NOMO-1 treated with DMSO at 0.1 percent for 48 hours (cell line): ENCODE data around the gene CCDC149.

Source experiments
- DNase-seq: peaks from one replicate; lab custom pipeline; 2025; ENCODE audit not compliant: unreplicated experiment; lab: John Stamatoyannopoulos, UW

Gene CCDC149

DNA sequence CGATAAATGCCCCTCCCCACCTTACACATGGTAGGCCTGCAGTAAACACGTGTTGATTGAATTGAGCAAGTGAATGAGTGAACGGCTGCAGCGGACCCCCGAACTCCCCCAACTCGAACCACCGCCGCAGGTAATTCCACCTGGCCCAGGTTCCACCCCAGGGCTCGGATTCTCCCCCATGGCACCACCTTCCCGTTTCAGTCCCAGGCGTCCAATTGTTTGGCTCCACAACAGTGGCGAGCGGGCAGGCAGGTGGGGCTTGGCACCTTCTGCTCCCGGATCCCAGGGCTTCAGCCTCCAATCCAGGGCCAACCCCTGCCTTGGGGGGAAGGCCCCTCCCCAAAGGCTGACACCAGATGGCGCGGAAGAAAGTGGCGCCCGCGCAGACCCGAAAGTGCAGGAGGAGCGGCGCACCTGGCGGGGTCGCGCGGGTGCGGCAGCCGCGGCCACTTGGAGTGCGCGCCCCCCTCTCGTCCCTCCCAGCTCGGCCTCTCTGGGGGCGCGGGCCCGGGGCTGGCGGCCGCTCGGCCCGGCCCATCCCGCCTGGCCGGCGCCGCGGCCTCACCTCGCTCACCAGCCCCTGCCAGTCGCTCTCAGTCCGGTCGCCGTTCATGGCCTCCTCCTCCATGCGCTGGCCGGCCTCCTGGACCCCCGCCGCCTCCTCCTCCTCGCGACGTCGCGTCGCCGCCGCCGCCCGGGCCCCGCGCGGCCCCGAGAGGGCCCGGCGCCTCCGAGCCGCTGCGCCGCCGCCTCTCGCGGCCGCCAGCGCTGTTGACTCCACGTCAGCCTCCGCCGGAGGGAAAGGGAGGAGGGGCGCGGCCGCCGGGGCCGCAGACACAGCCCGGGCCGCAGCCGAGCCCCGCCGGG lies at the start of gene CCDC149:
Gene CCDC149 (minus strand): TSS at position 791 of the 867 bp plus-strand sequence. CDS start 178 bp downstream, at position 613.
- DNase-seq: peak; percentile 51

DNA sequence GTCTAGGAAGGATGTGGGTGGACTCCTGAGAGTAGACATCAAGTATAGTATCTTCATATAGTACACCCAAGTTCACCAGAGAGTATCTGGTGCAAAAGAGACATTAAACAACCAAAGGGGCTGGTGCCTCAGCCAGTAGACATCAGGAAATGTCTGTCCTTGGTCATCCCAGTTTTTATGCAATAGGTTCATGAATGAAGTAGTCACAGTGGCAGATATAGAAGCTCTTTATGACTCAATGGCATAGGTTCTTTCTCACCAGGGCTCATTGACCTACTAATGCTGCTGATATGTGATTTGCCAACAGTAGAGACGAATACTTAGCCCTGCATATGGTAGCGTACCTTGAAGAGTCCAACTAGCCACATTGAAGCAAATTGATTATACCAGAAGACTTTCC lies 45.0 kb upstream of the CCDC149 start:
- DNase-seq: no peak

DNA sequence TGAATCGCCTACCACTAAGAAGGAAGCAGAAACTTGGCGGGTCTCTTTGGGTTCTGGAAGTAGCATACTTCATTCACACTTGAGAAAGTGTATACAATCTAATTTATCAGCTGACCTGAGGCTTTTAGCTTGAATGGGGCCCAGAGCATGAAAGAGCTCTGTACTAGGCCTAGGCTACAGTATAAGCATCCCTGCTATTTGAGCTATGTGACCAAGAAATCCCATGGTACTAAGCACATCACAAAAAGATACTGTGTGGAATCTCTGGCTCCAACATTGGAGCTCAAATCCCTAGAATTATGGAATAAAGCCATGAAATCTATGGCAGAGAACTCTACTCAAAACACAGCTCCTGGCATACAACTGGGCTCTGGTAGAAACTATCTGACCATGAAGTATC lies 43.9 kb upstream of the CCDC149 start:
- DNase-seq: no peak

DNA sequence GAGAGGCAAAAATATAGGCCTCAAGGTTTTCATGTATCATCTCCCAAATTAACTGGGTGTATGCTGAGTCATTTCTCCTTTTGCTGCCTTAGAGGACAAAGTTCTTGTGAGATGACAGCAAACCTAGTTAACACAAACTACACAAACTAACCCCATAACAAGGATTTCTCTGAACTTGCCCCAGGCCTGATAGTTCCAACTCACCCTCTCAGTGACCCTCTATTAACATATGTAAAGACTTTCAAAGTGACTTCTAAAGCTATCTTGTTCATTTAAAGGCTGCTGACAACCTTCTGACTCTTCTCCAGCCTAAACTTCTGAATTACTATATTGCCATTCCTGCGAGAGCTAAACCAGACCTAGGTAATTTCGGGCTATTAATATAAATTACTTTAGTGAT lies 43.2 kb upstream of the CCDC149 start:
- DNase-seq: peak; percentile 9

DNA sequence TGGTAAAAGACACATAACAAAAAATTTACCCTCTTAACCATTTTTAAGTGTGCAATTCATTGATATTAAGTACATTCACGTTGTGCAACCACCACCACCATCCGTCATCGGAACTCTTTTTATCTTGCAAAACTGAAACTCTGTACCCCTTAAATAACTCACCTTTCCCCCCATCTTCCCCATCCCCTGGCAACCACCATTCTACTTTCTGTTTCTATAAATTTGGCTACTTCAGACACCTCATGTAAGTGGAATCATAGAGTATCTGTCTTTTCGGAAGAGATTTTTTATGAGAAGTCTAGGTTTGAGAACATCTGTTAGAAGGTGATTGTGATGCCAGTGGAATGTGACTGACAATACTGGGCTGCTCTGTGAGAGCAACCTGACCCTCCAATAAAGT lies 39.8 kb upstream of the CCDC149 start:
- DNase-seq: no peak

DNA sequence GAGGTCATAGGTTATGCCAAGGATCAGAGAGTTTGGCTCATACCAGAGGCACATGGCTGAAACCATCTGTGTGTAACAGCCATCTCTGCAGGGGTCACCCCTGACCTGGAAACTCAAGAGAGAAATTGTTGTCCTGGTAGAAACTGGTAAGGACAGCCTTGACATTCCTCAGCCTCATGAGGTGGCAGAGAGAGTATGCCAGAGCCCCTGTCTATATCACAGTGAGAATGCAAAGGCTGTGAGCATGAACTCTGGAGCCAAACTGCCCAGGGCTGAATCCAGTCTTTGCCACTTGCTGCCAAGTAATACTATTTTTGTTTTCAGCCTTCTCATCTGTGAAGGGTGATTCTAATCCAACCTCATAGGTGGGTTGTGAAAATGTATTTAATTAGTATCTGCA lies 37.1 kb upstream of the CCDC149 start:
- no peak for DNase-seq

DNA sequence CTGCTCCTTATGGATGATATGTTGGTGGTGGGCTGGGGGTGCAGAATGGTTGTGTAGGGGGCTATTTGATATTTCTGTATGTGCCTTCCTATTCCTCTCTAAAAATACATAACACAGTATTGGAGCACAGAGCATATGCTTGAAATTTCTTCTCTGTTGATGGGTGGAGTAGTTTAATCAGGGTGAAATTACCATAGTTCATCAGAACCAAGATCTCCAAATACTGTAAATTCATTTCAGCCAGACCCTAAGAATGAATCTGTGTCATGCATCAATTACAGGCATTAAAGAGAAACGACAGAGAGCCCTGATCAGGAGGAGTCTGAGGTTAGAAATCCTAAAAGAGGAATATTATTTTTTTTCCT lies 25.1 kb upstream of the CCDC149 start:
- no peak for DNase-seq

DNA sequence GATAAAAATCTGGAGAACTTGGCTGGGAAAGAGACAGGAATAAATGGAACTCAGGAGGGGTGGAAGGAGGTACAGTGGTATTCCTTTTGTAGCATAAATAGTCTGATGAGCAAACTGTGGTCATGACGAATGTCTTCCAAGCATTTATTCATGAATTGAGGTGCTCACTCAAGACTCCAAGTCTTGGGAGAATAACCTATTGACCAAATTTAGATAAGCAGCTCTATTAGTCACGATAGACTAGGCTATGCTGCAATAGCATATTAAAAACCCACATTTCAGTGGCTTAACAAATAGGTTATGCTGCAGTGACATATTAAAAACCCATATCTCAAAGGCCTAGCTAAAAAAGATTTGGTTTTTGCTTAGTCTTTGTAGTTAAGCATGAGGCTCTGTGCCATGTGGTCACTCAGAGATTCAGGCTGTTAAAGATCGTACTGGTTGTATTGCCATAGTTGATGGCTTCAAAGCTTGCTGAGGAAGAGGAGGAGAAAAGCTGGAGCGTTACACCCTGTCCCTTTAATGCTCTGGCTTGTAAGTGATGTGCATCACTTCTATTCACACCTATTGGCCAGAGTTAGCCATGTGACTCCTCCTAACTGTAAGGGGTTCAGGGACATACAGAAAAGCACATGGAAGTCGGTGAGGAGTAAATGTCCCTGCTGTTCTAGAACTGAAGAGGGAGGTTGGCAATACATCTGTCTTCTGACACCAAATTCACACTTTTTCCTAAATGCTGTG lies 24.5 kb upstream of the CCDC149 start:
- DNase-seq: no peak

DNA sequence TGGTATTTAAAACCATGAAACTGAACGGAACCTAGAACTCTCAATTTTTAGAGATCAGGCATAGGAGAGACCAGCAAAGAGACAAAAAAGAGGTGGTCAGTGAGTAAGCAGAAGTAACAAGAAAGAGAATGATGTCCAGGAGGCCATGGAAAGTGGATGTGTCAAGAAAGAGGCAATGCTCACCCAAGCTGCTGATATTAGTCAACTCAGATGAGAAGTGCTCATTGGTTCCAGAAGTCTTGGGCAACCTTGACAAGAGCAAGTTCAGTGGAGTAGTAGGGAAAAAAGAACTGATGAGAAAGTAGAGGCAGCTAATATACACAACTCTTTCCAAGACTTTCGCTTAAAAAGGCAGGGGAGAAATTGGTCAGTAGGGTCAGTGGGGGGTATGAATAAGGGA lies 23.0 kb upstream of the CCDC149 start:
- peak; percentile 43 for DNase-seq

DNA sequence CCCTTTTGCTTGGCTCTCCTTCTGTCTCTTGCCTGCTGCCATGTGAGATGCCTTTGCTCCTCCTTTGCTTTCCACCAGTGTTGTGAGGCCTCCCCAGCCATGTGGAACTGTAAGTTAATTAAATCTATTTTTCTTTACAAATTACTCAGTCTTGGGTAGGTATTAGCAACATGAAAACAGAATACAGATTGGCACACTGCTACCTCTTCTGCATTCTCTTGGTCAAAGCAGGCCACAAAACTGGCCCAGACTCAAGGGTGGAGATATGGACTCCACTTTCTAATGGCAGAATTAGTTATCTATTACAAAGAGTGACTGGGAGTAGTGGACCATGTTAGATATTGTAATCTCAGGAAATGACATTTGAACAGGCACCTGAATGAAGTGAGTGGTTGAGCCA lies 21.5 kb upstream of the CCDC149 start:
- no peak for DNase-seq

DNA sequence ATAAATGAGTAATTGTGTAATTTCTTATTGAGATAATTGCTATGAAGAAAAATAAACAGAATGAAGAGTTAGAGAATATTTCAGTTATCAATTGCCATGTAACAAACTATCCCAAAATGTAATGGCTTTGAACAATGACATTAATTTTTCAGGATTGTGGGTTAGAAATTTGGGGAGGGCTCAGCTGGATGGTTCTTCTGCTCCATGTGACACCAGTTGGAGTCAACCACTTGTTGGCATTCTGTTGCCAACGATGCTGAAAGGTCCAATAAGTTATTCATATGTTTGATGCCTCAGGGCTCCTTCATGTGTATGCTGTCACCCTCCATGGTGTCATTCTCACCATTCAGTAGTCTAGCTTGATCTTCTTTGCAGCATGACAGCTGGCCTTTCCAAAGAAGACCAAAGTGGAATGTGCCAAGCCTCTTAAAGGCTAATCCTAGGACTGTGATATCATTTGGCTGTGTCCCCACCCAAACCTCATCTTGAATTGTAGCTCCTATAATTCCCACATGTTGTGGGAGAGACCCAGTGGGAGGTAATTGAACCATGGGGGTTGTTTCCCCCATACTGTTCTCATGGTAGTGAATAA lies 20.9 kb upstream of the CCDC149 start:
- no peak for DNase-seq

DNA sequence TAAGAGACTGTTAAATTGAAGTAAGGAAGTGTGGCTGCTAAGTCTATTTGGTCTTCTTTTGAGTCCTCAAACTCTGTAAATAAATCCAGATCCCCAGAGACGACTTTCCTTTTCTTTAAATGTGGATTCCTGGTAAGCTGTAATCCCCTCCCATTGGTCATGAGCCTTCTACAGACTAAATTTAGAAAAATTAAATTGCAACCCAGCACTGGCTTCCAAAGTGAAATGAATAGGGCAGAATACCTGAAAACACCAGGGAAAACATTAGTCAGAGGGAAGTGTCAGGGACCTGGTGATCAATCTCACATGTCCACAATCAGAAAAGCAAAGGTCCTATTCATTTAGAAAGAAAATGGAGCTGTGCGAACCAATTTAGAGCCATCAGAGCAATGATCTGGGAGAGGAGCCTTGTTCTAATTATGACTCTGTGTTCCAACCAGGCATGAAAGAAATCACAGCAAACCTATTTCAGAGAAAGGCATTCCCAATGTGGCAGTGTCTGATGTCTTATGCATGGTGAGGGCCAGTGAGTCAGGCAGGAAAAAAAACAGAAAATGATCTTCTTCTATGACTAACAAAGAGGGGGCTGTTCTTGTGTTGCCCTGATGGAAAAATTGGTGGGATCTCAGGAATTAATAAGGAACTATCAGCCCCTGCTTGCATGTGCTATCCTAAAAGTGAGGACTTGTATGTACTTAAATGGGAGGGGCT lies 19.8 kb upstream of the CCDC149 start:
- DNase-seq: no peak

DNA sequence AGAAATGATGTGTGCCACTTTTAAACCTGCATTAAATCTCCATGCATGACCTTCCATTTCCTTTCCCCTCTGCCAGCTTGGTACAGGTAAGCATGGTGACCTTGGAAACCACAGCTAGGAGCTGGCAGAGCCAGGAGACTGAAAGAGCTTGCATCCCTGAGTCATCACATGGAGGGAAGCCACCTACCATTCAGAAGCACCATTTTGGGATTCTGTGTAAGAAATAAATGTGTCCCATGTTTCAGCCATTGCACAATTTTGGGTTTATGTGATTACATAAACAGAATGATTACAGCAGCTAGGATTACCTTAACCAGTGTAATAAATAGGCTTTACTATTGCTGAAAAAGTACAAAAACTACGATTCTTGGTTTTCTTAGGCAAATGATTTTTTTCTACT lies 17.3 kb upstream of the CCDC149 start:
- peak; percentile 28 for DNase-seq

DNA sequence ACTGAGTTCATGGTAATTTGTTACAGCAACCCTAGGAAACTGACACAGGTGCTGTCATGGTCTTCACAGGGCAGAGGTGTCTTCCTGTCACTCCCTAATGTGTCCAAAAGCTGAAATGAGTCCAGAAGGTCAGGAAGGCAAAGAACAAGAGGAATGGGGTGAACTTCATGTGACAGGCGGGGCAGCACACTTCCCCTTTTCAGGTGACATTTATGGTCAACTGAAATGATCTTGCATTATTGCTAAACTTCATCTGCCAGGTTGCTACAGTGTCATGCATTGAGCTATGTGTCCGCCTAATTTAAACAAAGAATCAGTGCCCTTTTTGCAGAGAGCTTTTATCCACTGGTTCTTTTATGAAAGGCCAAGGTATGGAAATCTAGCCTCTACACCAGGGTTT lies 15.9 kb upstream of the CCDC149 start:
- peak; percentile 90 for DNase-seq

DNA sequence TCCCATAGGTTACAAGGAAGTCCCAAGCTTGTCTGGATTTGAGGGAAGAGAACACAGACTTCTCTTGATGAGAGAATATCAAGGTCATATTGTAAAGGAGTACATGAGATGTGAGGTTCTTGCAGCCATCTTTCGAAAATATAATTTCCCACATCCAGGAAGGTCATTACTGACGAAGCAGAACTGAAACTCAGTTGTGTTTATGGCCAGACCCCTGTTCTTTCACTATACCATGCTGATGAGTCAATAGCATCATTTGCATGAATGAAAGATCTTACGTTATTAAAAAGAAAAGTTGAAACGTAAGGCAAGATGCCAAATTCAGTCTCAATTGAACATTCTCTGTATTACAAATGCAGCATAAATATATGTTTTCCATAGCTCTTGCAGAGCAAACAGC lies 14.2 kb upstream of the CCDC149 start:
- peak; percentile 87 for DNase-seq

DNA sequence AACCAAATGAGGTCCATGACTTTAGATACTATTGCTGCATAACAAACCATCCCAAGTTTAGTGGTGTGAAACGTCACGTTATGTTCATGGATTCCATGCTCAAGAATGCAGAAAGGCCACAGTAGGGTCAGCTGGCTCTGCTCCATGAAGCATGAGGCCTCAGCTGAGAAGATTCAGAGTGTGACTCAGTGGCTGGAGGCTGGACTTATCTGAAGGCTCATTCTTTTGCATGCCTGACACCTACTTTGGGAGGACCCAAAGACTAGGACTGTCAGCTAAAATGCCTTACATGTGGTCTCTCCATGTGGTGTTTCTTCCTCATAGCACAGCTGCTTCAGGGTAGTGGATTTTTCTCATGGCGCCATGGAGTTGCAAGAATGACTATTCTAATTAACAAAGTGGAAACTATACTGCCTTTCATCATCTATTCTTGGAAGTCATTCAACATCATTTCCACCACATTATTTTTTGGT lies 11.5 kb upstream of the CCDC149 start:
- DNase-seq: no peak

DNA sequence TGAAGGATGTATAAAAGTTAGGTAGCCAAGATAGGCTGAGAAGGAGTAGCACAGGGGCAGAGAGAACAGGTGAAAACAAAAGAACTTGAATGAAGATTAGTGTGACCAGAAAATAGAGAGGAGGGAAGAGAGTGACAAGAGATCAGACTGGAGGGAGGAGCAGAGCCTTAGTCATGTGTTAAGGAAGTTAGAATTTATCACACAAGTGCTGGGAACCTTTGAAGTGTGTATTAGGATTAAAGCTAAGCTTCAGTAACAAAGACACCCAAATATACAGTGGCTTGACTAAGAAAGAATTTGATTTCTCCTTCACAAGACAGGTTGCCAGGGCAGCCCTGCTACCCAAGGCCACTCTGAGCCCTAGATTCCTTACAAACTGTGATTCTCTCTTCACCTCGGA lies 10.7 kb upstream of the CCDC149 start:
- no peak for DNase-seq

DNA sequence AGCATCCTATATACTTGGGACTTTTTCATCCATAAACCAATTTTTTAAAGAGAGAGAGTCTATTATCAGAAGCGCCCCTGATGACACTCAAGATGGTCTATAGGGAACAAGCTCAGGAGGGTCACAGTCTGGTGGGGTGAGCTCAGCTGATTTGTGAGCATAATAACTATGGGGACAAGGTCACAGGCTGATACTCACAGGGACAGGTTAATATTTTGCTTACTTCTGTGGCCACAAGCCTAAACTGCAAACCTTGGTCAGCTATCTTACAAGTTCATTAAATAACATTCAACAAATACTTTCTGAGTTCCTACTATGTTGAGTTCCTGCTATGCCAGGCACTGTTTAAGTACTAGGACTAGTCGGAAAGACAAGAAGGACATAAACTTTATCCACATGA lies 10.2 kb upstream of the CCDC149 start:
- DNase-seq: no peak

DNA sequence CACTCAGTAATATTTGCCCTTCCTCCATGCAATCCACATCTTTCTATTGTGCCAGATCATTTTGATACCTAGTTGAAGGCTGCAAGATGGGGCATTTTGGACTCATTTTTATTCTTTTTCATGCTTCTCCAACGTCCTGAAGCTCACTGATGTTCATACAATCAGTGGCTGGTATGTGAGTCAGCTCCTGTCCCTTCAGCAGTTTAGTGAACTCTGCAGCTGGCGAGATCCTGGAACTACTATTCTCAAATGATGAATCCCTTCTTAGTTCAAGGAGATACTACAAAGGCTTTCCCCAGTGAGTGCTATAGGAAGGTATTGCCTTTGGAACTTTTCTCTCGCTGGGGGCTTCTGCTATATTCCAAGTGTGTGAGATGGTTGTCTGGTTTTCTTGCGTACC lies 9.6 kb upstream of the CCDC149 start:
- no peak for DNase-seq

DNA sequence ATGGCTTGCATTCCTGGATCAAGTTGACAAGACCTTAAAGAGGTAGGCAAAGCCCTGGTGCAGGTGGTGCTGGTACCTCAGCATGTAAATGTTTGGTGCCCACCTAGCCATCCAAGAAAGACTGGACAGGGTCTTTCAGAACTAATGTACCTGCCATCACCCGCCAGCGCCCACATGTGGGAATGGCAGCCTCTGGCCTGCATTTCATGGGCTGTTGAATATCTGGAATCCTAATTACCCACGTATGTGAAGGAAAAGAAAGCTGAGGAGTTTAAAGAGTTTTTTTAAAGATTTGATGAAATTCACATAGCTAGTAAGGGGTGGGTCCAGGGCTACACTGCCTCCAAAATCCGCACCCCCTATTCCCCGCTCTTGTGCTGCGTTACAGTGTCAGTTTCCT lies 8.6 kb upstream of the CCDC149 start:
- DNase-seq: no peak

DNA sequence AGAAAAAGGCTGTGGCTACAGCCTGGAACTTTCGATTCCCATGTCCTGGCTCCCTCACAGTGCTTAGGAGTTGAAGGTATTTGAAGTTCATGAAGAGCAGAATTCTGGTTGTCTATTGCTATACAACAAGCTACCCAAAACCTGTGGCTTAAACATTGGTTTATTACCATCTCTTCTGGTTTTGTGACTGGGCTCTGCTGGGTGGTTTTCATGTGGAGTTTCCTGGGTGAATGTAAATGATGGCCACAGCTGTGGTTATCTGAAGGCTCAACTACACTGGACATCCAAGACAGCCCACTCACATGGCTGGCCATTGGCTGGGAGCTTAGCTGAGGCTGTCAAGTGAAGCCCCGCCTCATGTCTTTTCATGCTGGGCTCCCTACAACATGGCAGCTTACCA lies 7.2 kb upstream of the CCDC149 start:
- DNase-seq: no peak
